Trophoblast cell (in vitro differentiated cells and primary cell): ENCODE results near the gene NHS.

ENCODE experiments used
- DNase-seq, 2 donors: peaks; one replicate each; pipeline ENCODE4 v3.0.0-alpha.2; 2016
- H2AFZ ChIP-seq: 2 replicates; pipeline ENCODE4 v1.6.1; 2013; ENCODE audit warnings: low read length, moderate library complexity, mild to moderate bottlenecking; ENCODE audit not compliant: insufficient read depth, poor library complexity
- H2AK5ac ChIP-seq: 2 replicates; pipeline ENCODE4 v1.6.1; 2013; ENCODE audit warnings: mild to moderate bottlenecking, low read length
- H2BK120ac ChIP-seq: 2 replicates; pipeline ENCODE4 v1.6.1; 2013; ENCODE audit warnings: low read length, mild to moderate bottlenecking, moderate library complexity; ENCODE audit not compliant: insufficient read depth, poor library complexity
- H2BK12ac ChIP-seq: 2 replicates; pipeline ENCODE4 v1.6.1; 2013; ENCODE audit warnings: mild to moderate bottlenecking, low read length, moderate library complexity
- H2BK5ac ChIP-seq: 2 replicates; pipeline ENCODE4 v1.6.1; 2013; ENCODE audit warnings: low read length, low read depth, moderate library complexity, mild to moderate bottlenecking; ENCODE audit not compliant: poor library complexity
- H3K14ac ChIP-seq: 2 replicates; pipeline ENCODE4 v1.6.1; 2013; ENCODE audit warnings: mild to moderate bottlenecking, low read length
- H3K18ac ChIP-seq: 2 replicates; pipeline ENCODE4 v1.6.1; 2013; ENCODE audit warnings: mild to moderate bottlenecking, low read length
- H3K23ac ChIP-seq: 2 replicates; pipeline ENCODE4 v1.6.1; 2013; ENCODE audit warnings: low read length
- H3K27ac ChIP-seq: 2 replicates; pipeline ENCODE4 v1.5.1; 2013; ENCODE audit warnings: low read depth, mild to moderate bottlenecking, inconsistent platforms, low read length, moderate library complexity
- H3K27me3 ChIP-seq: 2 replicates; pipeline ENCODE4 v1.6.1; 2013; ENCODE audit warnings: inconsistent platforms, mild to moderate bottlenecking, low read length, moderate library complexity; ENCODE audit not compliant: insufficient read depth
- H3K36me3 ChIP-seq, 2 experiments: 1 replicate in 1 of 2; 2 replicates in 1 of 2; pipeline ENCODE4 v1.6.1; 2013; ENCODE audit warnings: low read length in 2 of 2, mild to moderate bottlenecking in 2 of 2, moderate library complexity in 1 of 2; ENCODE audit not compliant: insufficient read depth in 2 of 2, control insufficient read depth in 1 of 2
- H3K4ac ChIP-seq: 2 replicates; pipeline ENCODE4 v1.6.1; 2013; ENCODE audit warnings: low read depth, mild to moderate bottlenecking, low read length, moderate library complexity
- H3K4me1 ChIP-seq, 2 experiments: 1 replicate in 1 of 2; 2 replicates in 1 of 2; pipeline ENCODE4 v1.6.1; 2013; ENCODE audit warnings: low read length in 2 of 2, mild to moderate bottlenecking in 2 of 2, moderate library complexity in 1 of 2; ENCODE audit not compliant: insufficient read depth in 2 of 2, control insufficient read depth in 1 of 2
- H3K4me2 ChIP-seq: 2 replicates; pipeline ENCODE4 v1.6.1; 2013; ENCODE audit warnings: inconsistent platforms, mild to moderate bottlenecking, low read length, moderate library complexity
- H3K4me3 ChIP-seq: 2 replicates; pipeline ENCODE4 v1.5.1; 2013; ENCODE audit warnings: mild to moderate bottlenecking, low read depth, low read length, inconsistent platforms
- H3K79me1 ChIP-seq: one replicate; pipeline ENCODE4 v1.6.1; 2013; ENCODE audit warnings: low read length
- H3K79me2 ChIP-seq: 2 replicates; pipeline ENCODE4 v1.6.1; 2013; ENCODE audit warnings: low read length, mild to moderate bottlenecking; ENCODE audit not compliant: control insufficient read depth, insufficient read depth, poor library complexity
- H3K9ac ChIP-seq: 2 replicates; pipeline ENCODE4 v1.6.1; 2013; ENCODE audit warnings: mild to moderate bottlenecking, low read length
- H3K9me3 ChIP-seq: 2 replicates; pipeline ENCODE4 v1.6.1; 2013; ENCODE audit warnings: low read depth, mild to moderate bottlenecking, control low read depth, inconsistent platforms, low read length; ENCODE audit not compliant: insufficient read depth
- H4K12ac ChIP-seq: 2 replicates; pipeline ENCODE4 v1.6.1; 2013; ENCODE audit warnings: low read depth, mild to moderate bottlenecking, low read length, moderate library complexity
- H4K8ac ChIP-seq: 2 replicates; pipeline ENCODE4 v1.6.1; 2013; ENCODE audit warnings: low read depth, mild to moderate bottlenecking, low read length, moderate library complexity
- H4K91ac ChIP-seq: one replicate; pipeline ENCODE4 v1.6.1; 2013; ENCODE audit warnings: low read depth, mild to moderate bottlenecking, low read length, moderate library complexity
- WGBS: extraction: QIAGEN DNeasy Blood & Tissue Kit; methylation state at CpG from one replicate; pipeline ENCODE4 v1.1.7; 2013; ENCODE audit warnings: missing lambda C conversion rate; ENCODE audit not compliant: insufficient read length, insufficient coverage; ENCODE audit errors: extremely low coverage; 5-methylcytosine and 5-hydroxymethylcytosine counted together

Gene NHS

GRCh38 chrX:17403189-17403691 lies 28.2 kb downstream of the NHS start:
- no peak overlapping the region for H2AK5ac ChIP-seq
- no peaks in the 10 kb centered on the region for H3K79me1 ChIP-seq
- H2BK5ac ChIP-seq, result no peak overlapping the region
- no peak overlapping the region for H4K12ac ChIP-seq
- no peak overlapping the region for H3K4me3 ChIP-seq
- DNase-seq, result peak in 1 of 2 donors; percentile 11
- H2BK120ac ChIP-seq, result no peak overlapping the region
- no peaks in the 10 kb centered on the region for H3K9me3 ChIP-seq
- H2AFZ ChIP-seq, result no peak overlapping the region
- no peak overlapping the region for H3K4ac ChIP-seq
- WGBS, result no CpG with 5 or more reads among the region's 2 CpGs
- H3K27ac ChIP-seq, result no peak overlapping the region
- H3K4me2 ChIP-seq, result no peak overlapping the region
- H3K9ac ChIP-seq, result no peak overlapping the region
- no peaks in the 10 kb centered on the region for H3K79me2 ChIP-seq
- H2BK12ac ChIP-seq, result no peak overlapping the region
- H3K36me3 ChIP-seq, result no peaks in the 10 kb centered on the region
- no peak overlapping the region for H3K18ac ChIP-seq
- H3K4me1 ChIP-seq, result peaks cover 0 to 3% of the 10 kb centered on the region in 2 experiments
- H3K14ac ChIP-seq, result no peak overlapping the region
- no peak overlapping the region for H4K8ac ChIP-seq
- H4K91ac ChIP-seq, result no peak overlapping the region
- H3K23ac ChIP-seq, result no peak overlapping the region
- no peaks in the 10 kb centered on the region for H3K27me3 ChIP-seq

- H3K27ac ChIP-seq, result no peak overlapping the region
- no peak overlapping the region for H3K9ac ChIP-seq
- no peak overlapping the region for H3K4me3 ChIP-seq
- H2AFZ ChIP-seq, result no peak overlapping the region
- H3K4me2 ChIP-seq, result no peak overlapping the region
- H3K18ac ChIP-seq, result no peak overlapping the region
- no peak overlapping the region for H3K4ac ChIP-seq
- DNase-seq, result no peak
- H2BK5ac ChIP-seq, result no peak overlapping the region
- no peak overlapping the region for H3K14ac ChIP-seq
- peaks cover 0 to 3% of the 10 kb centered on the region in 2 experiments for H3K4me1 ChIP-seq
- H3K79me2 ChIP-seq, result no peaks in the 10 kb centered on the region
- no peak overlapping the region for H3K23ac ChIP-seq
- H4K91ac ChIP-seq, result no peak overlapping the region
- no peak overlapping the region for H4K12ac ChIP-seq
- H3K79me1 ChIP-seq, result no peaks in the 10 kb centered on the region
- no peak overlapping the region for H2BK12ac ChIP-seq
- no peak overlapping the region for H2BK120ac ChIP-seq
- no peaks in the 10 kb centered on the region for H3K9me3 ChIP-seq
- no peak overlapping the region for H4K8ac ChIP-seq
- no peaks in the 10 kb centered on the region for H3K36me3 ChIP-seq
- no peak overlapping the region for H2AK5ac ChIP-seq
- H3K27me3 ChIP-seq, result no peaks in the 10 kb centered on the region
- no CpG with 5 or more reads among the region's 3 CpGs for WGBS
Measured at GRCh38 chrX:17403972-17404371, 29.0 kb downstream of the NHS start.

- no peak overlapping the region for H3K23ac ChIP-seq
- no peak overlapping the region for H4K91ac ChIP-seq
- no peak overlapping the region for H3K4ac ChIP-seq
- H4K8ac ChIP-seq, result no peak overlapping the region
- no peak overlapping the region for H3K9ac ChIP-seq
- no peak overlapping the region for H2BK5ac ChIP-seq
- no peaks in the 10 kb centered on the region for H3K36me3 ChIP-seq
- H3K27ac ChIP-seq, result no peak overlapping the region
- no peaks in the 10 kb centered on the region for H3K27me3 ChIP-seq
- WGBS, result no CpG with 5 or more reads among the region's 5 CpGs
- no peak overlapping the region for H3K4me2 ChIP-seq
- H3K14ac ChIP-seq, result no peak overlapping the region
- no peak overlapping the region for H3K4me3 ChIP-seq
- no peak overlapping the region for H2BK120ac ChIP-seq
- H3K4me1 ChIP-seq, result peaks cover 0 to 3% of the 10 kb centered on the region in 2 experiments
- no peak overlapping the region for H4K12ac ChIP-seq
- H2AK5ac ChIP-seq, result no peak overlapping the region
- peak; percentile 65 to 82 for DNase-seq
- no peaks in the 10 kb centered on the region for H3K9me3 ChIP-seq
- H3K79me2 ChIP-seq, result no peaks in the 10 kb centered on the region
- H2AFZ ChIP-seq, result no peak overlapping the region
- H2BK12ac ChIP-seq, result no peak overlapping the region
- no peaks in the 10 kb centered on the region for H3K79me1 ChIP-seq
- no peak overlapping the region for H3K18ac ChIP-seq
Measured at GRCh38 chrX:17405225-17405969, 30.4 kb downstream of the NHS start.

GRCh38 chrX:17409566-17410290 lies 34.7 kb downstream of the NHS start:
- H3K36me3 ChIP-seq, result no peaks in the 10 kb centered on the region
- no peak overlapping the region for H2AFZ ChIP-seq
- no peak overlapping the region for H2AK5ac ChIP-seq
- H3K27ac ChIP-seq, result no peak overlapping the region
- no peak overlapping the region for H3K4ac ChIP-seq
- no peaks in the 10 kb centered on the region for H3K9me3 ChIP-seq
- peaks cover 0 to 3% of the 10 kb centered on the region in 2 experiments for H3K4me1 ChIP-seq
- no peak overlapping the region for H3K9ac ChIP-seq
- no peaks in the 10 kb centered on the region for H3K79me2 ChIP-seq
- H4K8ac ChIP-seq, result no peak overlapping the region
- no peak overlapping the region for H4K12ac ChIP-seq
- no peak overlapping the region for H3K4me2 ChIP-seq
- H3K79me1 ChIP-seq, result no peaks in the 10 kb centered on the region
- H3K27me3 ChIP-seq, result no peaks in the 10 kb centered on the region
- no CpG with 5 or more reads among the region's 3 CpGs for WGBS
- H2BK12ac ChIP-seq, result no peak overlapping the region
- H3K18ac ChIP-seq, result no peak overlapping the region
- H2BK5ac ChIP-seq, result no peak overlapping the region
- DNase-seq, result peak in 1 of 2 donors; percentile 19
- H2BK120ac ChIP-seq, result no peak overlapping the region
- H4K91ac ChIP-seq, result no peak overlapping the region
- no peak overlapping the region for H3K4me3 ChIP-seq
- H3K23ac ChIP-seq, result no peak overlapping the region
- H3K14ac ChIP-seq, result no peak overlapping the region
